NCI-H2171 treated with DMSO at 0.1 percent for 48 hours (cell line): Measurements from ENCODE around the gene EHD2.
"Not testable (repeated sequence)": the region's sequence is repeated elsewhere in the genome, so short reads cannot be mapped to it uniquely, and the experiment has no call there.

Experiments used
- DNase-seq: peaks from one replicate; lab custom pipeline; 2025; lab: John Stamatoyannopoulos, UW

Gene EHD2

GRCh38 chr19:47749326-47749725, 36.1 kb downstream of the EHD2 start:
- DNase-seq, result no peak

GRCh38 chr19:47750752-47751151, 37.5 kb downstream of the EHD2 start:
- DNase-seq, result no peak

- no peak for DNase-seq
Measured at GRCh38 chr19:47752440-47753211, 39.4 kb downstream of the EHD2 start.

- no peak for DNase-seq
Measured at GRCh38 chr19:47754206-47755064, 41.2 kb downstream of the EHD2 start.

- DNase-seq, result no peak
Measured at GRCh38 chr19:47755065-47755761, 42.0 kb downstream of the EHD2 start.

GRCh38 chr19:47755762-47756626, 42.8 kb downstream of the EHD2 start:
- DNase-seq, result no peak

- no peak for DNase-seq
Measured at GRCh38 chr19:47756627-47756929, 43.4 kb downstream of the EHD2 start.

GRCh38 chr19:47756953-47757608, 43.9 kb downstream of the EHD2 start:
- DNase-seq, result no peak

GRCh38 chr19:47757617-47758442, 44.6 kb downstream of the EHD2 start:
- DNase-seq, result no peak

- DNase-seq, result no peak
Measured at GRCh38 chr19:47758443-47758804, 45.2 kb downstream of the EHD2 start.

- no peak for DNase-seq
Measured at GRCh38 chr19:47760632-47760999, 47.4 kb downstream of the EHD2 start.

GRCh38 chr19:47761566-47761965, 48.3 kb downstream of the EHD2 start:
- no peak for DNase-seq

GRCh38 chr19:47762151-47762550, 48.9 kb downstream of the EHD2 start:
- no peak for DNase-seq

GRCh38 chr19:47762615-47763308, 49.5 kb downstream of the EHD2 start:
- DNase-seq, result no peak

- not testable (repeated sequence) for DNase-seq
Measured at GRCh38 chr19:47764705-47765104, 51.5 kb downstream of the EHD2 start.

- DNase-seq, result no peak
Measured at GRCh38 chr19:47765523-47766358, 52.5 kb downstream of the EHD2 start.

GRCh38 chr19:47766359-47766620, 53.1 kb downstream of the EHD2 start:
- no peak for DNase-seq

GRCh38 chr19:47766670-47767069, 53.4 kb downstream of the EHD2 start:
- DNase-seq, result no peak

- no peak for DNase-seq
Measured at GRCh38 chr19:47767349-47767748, 54.1 kb downstream of the EHD2 start.
